HG02759 (cell line): Measurements from ENCODE around the gene ANKRD9.

ENCODE experiments used
- ATAC-seq: cut with Tn5 transposase; IDR thresholded peaks from one replicate; pipeline ENCODE4 v1.9.1; 2021; ENCODE audit warnings: mild to moderate bottlenecking, moderate library complexity; ENCODE audit not compliant: unreplicated experiment

The ANKRD9 gene

DNA sequence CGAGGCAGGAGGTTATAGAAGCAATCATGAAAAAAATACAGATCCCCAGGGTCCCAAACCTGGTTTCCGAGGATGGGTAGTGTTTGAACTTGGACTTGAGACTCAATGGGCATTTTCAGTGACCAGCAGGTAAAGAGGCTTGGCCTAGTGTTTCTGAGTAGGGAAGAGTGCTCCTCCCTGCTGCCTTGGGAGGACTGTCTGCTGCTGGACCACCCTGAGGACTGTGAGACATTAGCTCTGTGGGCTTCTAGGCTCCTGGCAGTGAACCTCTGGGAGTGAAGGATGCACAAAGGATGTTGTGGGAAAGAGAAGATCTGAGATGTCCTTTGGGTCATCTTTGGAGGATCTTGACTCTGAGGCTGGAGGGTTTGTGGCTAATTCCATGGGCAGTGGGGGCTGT is 30.5 kb downstream of the ANKRD9 start:
- ATAC-seq, result no peak

DNA sequence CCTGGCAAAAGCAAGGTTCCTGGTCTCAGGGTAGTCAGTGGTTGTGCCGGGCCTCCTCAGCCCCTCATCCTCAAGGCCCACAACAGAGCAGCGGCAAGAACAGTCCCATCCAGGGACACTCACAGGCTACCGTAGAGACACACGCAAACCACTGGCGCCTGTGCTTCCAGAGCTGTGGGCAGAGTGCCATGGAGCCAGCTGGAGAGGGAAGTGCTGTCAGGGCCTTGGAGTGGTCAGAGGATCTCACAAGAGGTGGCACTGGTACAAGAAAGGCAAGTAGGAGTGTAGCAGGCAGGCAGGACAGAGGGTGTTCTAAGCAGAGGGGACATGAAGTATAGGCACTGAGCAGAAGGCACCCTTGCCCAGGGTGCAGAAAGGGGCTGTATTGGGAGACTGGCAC is 34.6 kb downstream of the ANKRD9 start:
- no peak for ATAC-seq

DNA sequence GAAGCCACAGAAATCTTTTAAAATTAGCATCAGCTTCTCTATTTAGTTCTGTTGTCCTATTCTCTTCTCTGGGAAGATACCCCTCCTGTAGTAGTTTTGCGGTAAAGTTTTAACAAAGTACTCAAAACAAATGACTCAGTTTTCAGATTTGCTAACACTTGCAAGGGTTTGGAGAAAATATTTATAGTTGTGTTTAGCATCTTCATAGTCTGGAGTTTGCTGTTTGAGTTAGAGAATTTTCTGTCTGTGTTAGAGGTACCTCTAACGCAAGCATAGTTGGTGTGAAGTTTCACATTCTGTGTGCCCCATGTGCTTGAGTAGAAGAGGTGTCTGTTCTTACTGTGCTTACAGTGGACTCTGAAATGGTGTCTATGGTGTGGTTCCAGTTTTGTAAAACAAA is 36.0 kb downstream of the ANKRD9 start:
- no peak for ATAC-seq

DNA sequence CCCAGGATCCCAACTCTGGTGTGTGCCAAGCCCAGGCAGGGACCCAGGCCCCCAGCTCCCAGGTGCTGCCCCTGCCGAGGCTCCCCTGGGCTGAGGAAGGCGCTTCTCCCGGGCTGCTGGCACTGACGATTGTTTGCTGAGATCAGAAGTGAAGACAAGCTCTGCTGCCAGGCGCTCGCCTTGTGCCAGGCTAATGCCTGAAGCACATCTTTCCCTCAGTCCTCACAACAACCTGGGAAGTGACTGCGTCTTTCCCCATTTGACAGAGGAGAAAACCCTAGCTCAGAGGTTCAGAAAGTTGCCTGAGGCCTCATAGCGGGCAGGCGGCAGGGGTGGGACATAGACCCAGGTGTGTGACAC is 36.8 kb downstream of the ANKRD9 start:
- no peak for ATAC-seq

DNA sequence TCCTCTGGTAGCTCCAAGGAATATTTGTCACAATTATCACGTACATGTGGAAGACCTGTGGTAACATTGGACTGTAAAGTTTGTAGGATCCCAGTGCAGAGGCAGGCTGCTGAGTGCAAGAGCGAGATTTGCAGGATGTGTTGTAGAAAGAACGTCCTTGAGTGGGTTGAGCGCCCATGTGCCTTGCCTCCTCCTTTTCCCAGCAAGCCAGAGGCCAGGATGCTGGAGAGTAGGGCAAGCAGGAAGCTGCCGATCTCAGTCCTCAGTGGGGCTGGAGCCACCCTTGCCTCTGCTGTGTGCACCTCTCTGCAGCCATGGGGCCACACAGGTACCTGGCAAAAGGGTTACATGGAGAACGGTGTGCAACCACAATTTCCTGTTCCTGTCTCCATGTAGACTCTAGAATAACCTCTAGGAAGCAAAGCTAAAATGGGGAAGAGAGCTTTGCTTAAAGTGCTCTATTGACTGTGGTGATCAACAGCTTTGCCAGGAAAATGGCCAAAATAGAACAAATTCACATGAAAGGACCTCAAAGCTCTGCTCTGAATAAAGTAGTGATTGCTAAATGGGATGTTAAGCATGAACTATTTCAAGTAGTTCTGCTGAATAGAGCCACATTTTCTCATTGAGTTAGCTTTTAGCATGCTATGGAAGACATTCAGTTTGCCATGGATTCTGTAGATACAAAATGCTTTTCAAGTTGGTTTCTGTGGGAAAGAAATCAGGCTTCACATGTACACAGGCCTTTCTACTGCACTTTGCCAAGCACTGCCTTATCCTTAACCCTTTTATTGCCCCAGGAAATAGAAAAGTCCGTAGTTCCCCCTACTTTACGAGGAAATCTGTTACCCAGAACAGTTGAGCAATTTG is 37.4 kb downstream of the ANKRD9 start:
- no peak for ATAC-seq

DNA sequence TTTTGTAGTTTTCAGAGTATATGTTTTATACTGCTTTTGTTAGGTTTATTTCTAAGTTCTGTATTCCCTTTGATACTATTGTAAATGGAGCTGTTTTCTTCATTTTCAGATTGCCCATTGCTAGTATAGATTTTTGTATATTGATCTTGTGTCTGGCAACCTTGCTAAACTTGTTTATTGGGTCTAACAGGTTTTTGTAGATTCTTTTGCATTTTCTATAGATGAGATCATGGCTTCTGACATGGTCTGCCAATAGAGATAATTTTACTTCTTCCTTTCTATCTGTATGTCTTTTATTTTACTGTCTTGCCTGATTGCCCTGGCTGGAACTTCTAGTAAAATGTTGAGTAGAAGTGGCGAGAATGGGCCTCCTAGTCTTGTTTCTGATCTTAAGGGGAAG is 40.3 kb downstream of the ANKRD9 start:
- ATAC-seq, result no peak

DNA sequence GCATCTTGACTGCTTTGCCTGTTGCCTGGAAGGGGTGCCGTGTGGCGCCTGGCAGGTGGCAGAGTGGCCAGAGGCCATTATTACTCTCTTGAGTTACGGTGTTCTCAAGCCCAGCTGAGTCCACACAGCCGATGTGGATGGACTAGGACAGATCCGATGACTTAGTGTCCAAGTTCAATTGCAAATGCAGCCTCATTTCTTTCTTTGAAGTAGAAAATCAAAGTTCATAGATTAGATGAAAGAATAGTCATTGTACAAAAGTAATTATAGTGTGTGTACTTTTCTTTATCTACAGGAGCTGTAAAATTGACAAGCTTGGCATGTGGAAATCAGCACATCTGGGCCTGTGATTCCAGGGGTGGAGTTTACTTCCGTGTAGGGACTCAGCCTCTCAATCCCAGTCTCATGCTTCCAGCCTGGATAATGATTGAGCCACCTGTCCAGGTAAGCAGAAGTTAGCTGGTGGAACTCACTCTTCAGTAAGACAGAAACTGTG is 44.7 kb downstream of the ANKRD9 start:
- no peak for ATAC-seq

DNA sequence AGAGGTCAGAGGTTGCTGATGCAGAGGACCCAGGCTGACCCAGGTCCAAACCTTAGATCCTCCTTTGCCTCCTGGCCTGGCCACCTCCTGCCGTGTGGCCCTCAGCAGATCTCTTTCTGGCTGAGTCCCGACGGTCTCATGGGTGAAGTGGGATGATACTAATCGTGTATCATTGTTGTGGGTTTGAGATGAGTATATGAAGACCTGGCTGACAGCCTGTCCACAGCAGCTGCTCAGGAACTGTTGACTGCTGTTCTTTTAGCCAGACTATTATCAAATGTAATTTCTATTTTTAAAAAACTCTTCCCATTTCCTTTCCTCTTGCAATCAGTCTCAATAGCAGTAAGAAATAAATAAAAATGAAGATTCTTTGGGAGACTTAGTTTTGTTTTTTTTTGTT is 45.6 kb downstream of the ANKRD9 start:
- no peak for ATAC-seq

DNA sequence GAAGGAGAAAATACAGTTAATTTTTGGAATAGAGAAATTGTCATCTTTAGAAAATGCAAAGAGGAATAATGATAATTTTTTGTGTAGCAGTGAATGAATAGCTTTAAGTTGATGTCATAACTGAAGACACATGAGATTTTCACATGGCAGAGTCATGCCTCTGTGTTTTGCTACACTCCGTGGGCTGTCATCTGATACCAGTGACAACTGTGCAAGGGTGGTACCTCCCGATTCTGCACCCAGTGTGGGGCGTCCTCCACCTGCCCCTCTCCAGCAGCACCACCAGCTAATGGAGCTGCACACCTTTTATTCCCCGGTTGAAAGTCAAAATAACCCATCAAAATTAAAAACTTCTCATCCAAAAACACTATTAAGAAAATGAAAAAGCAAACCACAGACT is 47.2 kb downstream of the ANKRD9 start:
- no peak for ATAC-seq

DNA sequence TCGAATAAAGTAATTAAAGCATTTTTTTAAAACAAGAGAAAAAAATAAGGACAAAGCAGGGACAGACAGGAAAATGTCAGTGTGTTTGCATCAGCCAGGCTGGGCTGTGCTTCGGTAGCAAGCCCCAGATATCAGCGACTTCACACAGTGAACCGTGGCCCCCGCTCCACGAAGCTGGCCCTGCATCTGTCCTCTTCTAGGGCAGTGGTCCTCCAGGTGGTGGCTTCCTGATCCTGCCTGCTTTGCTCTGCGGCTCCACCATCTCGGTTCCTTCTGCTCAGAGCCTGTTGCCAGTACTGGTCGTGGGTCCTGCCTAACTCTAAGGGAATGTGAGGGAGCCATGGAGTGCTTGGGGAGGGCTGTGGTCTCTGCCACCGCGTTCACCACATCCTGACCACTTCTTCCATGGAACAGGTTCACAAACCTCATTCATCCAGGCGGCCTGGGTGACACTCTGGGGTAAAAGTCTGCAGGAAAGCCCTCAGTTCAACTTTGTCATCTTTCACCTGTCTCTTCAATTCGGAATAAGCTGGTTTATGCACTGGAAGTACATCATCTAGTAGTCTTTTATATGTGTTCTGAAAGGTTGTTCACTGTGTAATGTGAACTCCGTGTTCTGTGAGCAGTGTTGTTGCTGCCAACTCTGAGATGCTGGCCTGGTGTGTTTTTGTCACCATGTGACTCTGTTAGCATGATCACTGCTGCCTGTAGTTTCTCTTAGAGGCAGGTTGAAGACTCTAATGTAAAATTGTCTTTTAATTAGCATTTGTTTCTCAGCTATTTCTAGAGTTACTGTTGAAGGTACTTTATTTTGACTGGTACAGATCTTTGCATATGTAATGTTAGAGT is 47.9 kb downstream of the ANKRD9 start:
- no peak for ATAC-seq

DNA sequence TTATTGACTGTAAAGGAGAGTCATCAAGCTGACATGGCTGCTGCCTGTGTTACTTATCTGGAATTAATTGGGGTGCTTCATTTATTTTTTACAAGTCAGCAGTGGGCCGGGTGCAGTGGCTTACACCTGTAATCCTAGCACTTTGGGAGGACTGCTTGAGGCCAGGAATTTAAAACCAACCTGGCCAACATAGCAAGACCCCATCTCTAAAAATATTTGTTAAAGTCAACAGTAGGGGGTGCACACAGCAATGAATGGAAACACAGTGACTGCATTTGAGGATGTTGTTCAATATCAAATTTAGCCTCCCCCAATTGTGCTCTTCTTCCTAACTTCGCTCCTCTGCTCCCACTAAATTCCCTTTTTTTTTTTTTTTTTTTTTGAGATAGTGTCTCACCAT is 52.1 kb downstream of the ANKRD9 start:
- no peak for ATAC-seq

DNA sequence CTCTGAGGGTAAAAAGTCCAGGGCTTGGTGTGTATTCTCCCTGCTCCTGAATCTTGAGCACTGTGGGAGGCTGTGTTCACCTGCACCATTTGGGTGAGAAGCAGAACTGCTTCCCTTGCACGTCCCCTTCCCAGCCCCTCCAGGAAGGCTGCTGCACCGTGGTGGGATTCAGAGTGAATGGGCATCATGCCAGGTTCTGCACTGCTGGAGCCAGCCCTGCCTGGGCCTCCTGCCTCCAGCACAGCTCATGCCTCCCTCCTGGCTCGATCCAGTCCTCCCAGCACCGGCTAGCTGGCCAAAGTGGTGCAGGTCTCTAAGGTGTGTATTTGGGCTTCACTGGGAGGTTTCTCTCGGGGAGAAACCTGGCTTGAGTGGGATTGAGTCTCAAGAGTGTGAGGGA is 54.9 kb downstream of the ANKRD9 start:
- ATAC-seq, result no peak

DNA sequence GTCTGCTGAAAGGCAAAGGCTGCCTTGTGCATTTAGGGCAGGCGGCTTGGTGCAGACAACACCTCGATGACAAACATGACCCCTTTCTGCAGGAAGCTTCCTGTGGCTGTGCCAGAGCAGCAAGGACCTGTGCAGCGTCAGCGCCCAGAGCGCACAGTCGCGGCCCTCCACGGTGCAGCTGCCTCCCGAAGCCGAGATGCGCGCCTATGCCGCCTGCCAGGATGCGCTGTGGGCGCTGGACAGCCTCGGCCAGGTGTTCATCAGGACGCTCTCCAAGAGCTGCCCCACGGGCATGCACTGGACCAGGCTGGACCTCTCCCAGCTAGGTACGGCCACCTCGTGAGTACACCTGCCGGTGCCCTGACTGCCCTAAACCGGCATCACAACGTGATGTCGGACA is 57.3 kb downstream of the ANKRD9 start:
- no peak for ATAC-seq
